A673 (cell line): ENCODE data around the gene NBPF26.
"Not testable (repeated sequence)": the region's sequence is repeated elsewhere in the genome, so short reads cannot be mapped to it uniquely, and the experiment has no call there.

ENCODE experiments used
- EZH2 ChIP-seq: fragments of 200-600 bp; sonication (generic); IDR thresholded peaks from 2 replicates; pipeline ENCODE4 v1.6.1; 2017; ENCODE audit warnings: borderline replicate concordance, low read depth, mild to moderate bottlenecking, mixed read lengths, antibody characterized with exemption, low read length; ENCODE audit not compliant: poor library complexity, severe bottlenecking
- TF ChIP-seq, protein P1 (sequence below): fragments of 300-800, 200-600 bp; sonication (generic); conservative IDR thresholded peaks from 2 replicates; pipeline ENCODE4 v1.5.1; 2017; ENCODE audit warnings: low read depth, mild to moderate bottlenecking, antibody characterized with exemption, low read length, moderate library complexity, mixed read lengths

DNA sequence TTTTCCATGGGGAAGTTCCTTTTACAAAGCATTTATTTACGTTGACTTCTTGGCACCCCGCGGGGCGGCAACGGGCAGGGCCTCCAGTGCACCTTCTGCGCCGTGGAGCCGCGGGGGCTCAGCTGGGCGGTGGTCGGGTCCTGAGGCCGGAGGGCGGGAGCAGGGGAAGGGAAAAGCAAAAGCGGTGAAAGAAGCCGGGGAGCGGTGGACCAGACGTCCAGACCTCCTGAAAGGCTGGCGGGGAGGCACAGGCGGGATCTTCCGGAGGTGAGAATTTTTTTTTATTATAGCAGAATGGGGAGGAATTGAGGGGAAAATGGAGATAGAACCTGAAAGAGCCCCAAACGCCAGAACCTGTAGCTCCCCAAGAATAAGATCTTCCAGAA is 121.2 kb downstream of the NBPF26 start:
- TF ChIP-seq, protein P1, sequence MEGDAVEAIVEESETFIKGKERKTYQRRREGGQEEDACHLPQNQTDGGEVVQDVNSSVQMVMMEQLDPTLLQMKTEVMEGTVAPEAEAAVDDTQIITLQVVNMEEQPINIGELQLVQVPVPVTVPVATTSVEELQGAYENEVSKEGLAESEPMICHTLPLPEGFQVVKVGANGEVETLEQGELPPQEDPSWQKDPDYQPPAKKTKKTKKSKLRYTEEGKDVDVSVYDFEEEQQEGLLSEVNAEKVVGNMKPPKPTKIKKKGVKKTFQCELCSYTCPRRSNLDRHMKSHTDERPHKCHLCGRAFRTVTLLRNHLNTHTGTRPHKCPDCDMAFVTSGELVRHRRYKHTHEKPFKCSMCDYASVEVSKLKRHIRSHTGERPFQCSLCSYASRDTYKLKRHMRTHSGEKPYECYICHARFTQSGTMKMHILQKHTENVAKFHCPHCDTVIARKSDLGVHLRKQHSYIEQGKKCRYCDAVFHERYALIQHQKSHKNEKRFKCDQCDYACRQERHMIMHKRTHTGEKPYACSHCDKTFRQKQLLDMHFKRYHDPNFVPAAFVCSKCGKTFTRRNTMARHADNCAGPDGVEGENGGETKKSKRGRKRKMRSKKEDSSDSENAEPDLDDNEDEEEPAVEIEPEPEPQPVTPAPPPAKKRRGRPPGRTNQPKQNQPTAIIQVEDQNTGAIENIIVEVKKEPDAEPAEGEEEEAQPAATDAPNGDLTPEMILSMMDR: not testable (repeated sequence)
- TF ChIP-seq EZH2: not testable (repeated sequence)
